Stimulated activated CD4-positive, alpha-beta T cell treated with anti-CD3 and anti-CD28 coated beads, Interleukin-1b, Interleukin-23, amount 100 ng/mL, for 48 hours (primary cell): ENCODE results near the gene MAJIN.

Experiments used
- DNase-seq: peaks from one replicate; pipeline ENCODE4 v3.0.0-alpha.2; 2020

MAJIN gene

DNA sequence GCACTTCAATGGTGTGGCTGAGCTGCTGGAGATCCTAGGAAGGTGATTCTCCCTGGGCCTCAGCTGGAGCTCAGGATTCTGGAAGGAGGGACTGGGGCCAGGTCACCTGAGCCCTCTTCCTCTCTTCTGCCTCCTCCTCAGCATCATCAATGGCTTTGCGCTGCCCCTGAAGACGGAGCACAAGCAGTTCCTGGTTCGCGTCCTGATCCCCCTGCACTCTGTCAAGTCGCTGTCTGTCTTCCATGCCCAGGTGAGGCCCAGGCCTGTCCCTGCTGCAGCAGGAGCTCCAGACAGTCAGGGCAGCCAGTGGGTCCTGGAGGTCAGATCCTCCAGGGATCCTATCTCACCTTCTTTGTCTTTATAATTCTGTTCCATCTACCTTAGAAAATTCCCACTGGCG, 41.6 kb downstream of the MAJIN start:
- DNase-seq = no peak

DNA sequence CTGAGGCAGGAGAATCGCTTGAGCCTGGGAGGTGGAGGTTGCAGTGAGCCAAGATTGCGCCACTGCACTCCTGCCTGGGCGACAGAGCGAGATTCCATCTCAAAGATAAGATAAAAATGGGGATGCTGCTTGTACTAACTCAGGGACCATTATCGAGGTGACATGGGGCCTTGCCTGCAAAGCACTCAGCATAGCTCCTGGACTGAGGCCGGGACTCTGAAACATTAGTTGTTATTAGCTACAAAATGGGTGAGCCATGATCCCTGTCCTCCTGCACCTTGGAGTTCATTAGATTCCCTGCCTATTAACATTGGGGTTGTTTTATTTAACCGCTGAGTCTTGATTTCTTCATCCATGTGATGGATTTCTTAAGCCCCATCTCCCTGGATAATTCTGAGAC, 42.3 kb downstream of the MAJIN start:
- DNase-seq = no peak

DNA sequence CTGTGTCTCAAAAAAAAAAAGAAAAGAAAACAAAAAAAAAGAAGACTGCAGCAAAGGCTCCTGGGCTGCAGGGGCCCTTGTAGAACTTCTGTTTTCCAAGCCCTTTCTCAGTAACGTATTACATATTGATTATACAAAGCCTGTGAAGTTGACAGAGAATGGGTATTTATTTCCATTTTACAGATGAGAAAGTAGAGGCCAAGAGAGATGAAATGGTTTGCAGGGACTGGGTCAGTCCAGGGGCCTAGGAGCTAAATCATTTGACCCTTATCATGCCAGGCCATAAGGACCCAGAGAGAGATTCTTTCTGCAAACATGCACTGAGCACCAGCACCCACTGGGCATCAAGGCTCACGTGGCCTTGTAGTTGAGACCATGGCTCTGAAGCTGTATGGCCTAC, 43.0 kb downstream of the MAJIN start:
- DNase-seq = no peak

DNA sequence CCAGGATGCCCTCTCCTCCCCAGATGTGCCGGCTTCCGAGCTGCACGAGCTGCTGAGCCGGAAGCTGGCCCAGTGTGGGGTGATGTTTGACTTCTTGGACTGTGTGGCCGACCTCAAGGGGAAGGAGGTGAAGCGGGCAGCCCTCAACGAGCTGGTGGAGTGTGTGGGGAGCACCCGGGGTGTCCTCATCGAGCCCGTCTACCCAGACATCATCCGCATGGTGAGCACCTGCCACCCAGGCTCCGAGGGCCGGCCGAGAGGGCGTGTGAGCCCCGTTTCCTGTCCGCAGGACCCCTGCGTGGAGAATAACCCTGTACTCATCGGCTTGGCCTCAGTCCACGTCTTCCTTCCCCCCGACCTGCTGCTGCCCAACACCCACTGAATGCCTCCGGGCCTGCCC, 45.2 kb downstream of the MAJIN start:
- no peak for DNase-seq

DNA sequence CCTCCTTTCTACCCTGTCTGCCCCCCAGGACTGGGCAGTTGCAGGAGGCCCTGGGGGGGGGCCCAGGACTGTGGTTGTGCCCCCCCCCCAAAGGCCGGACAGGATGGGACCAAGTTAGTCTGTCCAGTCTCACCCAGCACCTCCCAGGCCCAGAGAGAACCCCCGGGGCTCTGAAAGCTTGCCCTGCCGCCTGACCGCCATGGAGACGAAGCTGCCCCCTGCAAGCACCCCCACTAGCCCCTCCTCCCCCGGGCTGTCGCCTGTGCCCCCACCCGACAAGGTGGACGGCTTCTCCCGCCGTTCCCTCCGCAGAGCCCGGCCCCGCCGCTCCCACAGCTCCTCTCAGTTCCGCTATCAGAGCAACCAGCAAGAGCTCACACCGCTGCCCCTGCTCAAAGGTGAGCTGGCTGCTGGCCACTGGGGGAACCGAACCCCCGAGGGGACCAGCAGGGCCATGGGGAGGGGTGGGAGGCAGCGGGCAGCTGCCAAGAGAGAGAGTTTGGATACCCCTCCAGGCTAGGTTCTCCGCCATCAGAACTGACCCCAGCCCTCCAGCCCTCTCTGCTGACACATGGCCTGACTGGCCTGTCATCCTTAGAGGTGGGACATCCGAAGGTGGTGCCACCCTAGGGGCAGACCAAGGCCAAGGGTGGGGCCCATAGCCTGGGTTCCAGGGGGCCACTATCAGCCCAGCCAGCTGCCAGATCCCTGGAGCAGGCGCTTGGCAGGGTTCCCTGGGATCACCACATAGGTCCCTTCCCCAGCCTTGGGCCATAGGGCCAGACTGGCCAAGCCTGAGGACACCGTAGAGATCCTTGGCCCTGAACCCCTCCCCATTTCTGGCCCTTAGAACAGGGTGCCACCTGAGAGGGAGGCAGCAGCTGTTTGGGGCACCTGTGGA, 46.1 kb downstream of the MAJIN start:
- no peak for DNase-seq

DNA sequence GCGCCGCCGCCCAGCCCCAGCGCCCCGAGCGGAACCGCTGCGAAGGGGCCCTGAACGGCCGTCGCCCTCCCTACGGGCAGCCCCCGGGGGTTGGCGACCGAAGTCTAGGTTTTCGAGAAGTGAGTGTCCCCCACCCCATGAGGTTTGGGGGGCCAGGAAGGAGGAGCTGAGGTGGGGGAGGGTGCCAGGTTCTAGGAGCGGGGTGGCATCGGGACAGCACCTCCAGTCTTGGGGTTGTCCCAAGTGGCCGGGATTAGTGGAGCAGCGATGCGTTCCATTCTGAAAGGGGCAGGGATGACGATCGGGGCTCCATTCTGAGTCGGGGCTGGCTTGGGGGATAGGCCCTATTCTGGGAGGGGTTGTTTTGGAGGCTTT, 47.0 kb downstream of the MAJIN start:
- no peak for DNase-seq

DNA sequence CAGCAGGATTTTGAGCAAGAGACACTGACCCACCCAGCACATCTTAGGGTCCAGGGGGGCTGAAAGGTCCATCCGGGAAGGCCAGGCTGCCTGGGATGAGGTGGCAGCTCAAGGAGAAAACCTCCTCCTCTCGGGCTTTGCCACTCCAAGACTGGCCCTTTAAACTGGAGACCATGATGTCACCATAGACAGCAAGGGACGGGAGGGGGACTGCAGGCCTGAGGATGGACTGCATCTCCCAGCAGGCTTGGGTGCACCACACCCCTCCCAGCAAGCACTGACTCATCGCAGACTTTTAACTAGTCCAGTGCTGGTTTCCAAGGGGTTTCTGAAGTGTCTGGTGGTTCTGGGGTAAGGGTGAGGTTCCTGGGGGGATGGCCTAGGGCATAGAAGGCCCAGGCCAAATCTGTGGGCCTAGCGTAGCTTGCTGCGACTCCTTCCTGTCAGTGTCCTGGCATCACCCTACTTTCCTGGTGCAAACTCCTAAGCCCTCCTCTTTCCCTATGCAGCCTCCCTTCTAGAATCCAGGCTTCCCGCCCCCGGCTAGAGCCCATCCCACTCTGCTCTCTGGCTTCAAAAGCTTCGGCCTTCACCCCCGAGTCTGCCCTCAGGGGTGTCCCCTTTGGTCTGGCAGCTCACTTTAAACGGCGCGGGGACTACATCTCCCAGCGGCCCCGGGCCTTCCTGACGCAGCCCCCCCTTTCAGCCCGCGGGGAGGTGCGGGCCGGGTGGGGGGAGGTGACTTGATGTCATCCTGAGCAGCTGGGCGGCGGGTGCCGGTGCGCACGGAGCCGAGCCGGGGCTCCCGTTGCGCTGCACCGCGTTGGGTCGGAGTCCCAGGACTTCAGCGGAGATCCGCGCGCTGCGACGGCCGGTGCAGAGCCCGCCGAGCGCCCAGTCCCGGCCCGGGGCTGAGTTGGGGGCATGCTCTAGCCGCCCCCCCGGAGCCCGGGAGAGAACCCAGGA, 47.7 kb downstream of the MAJIN start, which contains the start of gene PPP2R5B:
Gene PPP2R5B, plus strand, starts transcription at position 746 of the 966 bp plus-strand sequence. CDS start 1,046 bp downstream, outside the sequence.
- peak; percentile 87 for DNase-seq

DNA sequence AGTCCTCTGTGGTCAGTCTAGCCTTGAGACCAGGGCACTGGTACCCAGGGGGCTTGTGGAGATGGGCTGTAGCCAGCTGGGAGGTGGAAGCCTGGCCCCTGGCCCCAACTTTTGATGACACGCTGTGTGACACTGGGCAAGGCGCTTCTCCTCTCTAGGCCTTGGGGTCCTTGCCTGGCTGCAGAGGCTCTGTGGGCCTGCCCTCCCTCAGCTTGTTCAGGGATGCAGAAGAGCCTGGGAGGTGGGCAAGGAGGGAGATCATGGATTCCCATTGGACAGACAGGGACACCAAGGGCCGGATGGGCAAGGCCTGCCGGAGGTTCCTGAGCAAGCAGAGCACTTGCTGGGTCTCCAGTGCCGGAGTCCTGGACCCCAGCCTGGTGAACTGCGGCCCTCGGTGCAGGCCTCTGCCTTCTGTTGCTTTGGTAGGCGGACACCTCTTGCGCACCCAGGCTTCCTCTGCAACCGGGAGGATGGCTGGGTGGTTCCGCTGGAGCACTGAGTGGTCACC, 48.7 kb downstream of the MAJIN start:
- no peak for DNase-seq

DNA sequence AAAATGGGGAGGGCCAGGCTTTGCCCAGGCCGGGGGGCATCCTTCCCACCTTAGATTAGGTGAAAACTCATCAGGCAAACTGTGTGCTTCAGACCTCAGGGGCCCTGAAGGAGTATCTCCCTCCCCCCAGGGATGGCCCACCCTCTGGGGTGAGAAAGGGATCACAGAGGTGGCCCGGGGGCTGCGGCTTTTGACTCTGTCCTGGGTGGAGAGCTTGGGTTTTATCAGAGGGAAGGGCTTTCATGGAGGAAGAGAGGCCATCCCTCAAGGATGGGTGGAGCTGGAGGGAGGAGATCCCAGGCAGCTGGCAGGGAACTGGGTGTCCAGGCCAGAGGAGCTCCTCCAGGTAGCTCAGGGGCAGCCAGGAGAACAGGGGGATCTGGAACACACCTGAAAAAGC, 50.5 kb downstream of the MAJIN start:
- no peak for DNase-seq

DNA sequence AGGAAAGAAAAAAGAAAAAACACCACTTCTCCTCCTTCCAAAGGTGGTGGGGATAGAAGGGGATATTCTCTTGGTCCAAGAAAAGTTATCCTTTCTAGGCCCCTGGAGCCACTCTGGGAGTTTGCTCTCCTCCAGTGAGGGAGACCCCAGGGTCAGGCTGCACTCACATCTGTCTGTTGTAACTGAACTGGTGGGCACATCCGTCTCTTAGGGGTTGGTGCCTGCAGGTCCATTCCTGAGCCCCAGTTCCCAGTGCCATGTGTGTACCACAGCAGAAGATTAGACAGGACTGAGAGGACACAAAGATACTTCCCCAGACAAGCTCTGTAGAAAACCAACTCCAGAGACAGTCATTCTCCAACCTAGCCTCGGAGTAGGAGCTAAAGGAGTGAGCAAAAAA, 51.8 kb downstream of the MAJIN start:
- DNase-seq = no peak

DNA sequence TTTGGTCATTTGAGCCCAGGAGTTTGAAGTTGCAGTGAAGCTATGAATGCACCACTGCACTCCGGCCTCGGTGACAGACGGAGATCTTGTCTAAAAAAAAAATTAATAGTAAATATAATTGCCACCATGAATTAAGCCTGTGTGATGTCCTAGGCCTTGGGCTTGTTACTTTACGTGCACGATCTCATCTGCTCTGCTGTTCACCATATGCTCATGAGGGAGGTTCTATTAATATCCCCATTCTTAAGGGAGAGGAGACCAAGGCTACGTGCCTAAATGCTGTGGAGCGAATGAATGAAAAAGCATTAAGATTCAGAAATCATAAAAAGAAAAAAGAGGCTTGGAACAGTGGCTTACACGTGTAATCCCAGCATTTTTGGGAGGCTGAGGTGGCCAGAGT, 52.3 kb downstream of the MAJIN start:
- DNase-seq = no peak

DNA sequence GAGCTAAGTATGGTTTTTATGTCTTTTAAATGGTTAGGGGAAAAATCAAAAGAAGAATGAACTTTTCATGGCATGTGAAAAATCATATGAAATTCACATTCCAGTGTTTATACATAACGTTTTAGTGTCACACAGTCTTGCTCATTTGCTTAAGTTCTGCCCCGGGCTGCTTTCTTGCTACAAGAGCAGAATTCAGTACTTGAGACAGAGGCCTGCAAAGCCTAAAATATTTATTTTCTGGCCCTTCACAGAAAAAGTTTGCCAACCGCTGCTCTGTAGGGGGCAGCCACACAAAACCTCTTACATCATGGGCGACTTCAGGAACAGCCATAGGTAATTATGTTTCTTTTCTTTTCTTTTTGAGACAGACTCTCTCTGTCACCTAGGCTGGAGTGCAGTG, 53.9 kb downstream of the MAJIN start:
- no peak for DNase-seq

DNA sequence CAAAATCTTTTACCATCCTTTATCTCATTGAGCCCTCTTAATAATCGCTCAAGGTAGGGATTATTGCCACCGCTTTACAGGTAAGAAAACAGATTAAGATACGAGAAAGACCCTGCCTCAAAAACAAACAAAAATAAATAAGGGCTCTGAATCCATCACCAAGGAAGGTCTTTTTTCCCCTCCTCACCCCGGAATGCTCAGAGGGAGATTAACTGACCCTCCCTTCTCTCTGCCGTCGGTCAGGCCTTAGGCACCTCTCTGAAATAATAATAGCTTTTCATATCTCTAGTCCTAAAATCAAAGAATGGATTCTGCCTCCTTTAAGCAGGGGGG, 54.3 kb downstream of the MAJIN start:
- DNase-seq = no peak

DNA sequence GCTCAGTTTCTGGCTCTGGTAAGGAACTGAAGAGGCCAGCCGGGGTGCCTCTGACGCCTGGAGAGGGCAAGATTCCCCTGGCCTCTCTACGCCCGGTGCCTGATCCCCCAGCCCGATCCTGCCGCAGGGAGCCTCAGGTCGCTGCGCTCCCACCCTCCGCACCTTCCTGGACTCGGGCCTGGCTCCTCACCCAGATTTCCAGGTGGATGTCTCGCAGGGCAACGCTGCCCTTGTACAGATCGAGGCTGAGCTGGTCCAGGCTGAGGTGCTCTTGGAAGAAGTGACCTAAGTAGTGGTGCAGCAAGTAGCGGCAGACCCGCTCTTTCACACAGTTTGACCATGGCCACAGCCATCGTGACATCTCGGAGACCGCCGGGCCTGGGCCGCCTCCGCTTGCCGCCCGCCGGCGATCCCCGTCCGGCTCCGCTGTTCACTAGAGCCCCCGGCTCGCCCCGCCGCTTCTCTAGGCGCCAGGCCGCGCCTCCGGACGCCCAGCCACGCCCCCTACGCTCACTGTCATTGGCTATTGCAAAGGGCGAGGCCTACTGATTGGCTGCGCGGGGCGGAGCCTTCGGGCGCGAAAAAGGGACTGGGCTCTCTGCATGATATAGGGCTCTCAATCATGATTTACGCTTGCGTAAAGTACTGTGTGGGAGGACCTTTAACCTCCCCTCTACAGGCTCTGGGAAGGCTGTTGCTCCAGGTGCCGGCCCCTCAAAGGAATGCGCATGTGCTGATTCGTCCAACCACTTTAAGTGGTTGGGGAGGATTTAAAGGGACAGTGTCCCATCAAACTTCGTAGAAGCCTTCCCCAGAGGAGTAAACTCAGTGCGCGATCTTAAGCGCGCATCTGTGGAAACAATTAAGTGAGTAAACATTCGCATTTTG, 54.9 kb downstream of the MAJIN start, which contains the start of gene ATG2A:
Gene ATG2A, minus strand, starts transcription at position 435 of the 888 bp plus-strand sequence. Its CDS starts 74 bp downstream, at position 361.
- peak; percentile 99 for DNase-seq

DNA sequence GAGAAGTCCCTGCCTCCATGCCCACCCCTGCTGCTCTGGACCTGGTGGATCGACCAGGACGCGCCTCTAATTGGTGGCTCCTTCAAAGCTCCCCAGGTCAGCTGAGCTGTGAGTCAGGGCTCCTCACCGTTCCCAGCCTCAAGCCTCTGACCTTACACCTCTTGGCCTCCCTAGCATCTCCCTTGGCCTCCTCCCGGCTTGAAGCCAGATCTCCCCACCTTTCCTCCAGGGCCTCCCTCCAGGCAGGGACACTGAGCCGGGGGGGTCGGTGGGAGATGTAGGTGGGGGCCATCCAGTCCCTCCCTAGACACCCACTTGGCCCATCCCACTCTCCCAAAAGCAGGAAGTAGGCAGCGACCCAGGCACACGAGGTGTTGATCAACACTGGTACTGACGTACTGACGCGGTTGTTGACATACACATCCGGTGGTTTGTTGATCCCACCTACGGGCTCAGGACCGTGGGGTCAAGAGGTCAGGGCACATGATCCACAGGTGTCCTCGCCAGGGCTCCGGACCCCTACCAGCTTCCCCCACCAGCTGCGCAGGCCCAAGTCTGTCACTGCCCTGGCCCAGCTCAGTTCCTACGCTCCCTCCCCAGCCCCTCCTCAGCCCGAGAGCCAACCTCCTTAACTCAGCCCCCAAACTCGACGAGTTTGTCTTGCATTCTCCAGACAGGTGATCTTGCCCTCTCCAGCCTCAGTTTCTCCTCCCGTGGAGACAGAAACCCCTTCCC, 55.7 kb downstream of the MAJIN start:
- DNase-seq = no peak

DNA sequence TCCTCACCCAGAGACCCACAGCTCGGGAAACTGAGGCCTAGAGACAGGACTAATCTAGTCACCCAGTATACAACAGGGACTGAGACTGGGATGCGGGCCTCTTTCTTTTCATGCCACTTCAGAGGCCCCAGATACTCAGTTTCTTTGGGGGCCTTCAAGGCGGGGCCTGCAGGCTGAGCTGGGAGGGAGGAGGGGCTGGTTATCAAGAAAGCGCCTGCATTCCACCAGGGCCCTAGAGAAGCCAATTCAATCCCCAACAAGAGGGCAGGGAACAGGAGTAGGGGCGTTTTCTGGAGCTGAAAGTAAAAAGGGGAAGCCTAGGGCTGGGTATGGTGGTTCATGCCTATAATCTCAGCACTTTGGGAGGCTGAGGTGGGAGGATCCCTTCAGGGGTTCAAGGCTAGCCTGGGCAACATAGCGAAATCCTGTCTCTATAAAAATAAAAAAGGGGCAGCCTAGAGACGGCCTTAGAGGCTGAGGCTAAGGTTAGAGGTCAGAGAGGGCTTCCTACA, 56.5 kb downstream of the MAJIN start:
- no peak for DNase-seq

DNA sequence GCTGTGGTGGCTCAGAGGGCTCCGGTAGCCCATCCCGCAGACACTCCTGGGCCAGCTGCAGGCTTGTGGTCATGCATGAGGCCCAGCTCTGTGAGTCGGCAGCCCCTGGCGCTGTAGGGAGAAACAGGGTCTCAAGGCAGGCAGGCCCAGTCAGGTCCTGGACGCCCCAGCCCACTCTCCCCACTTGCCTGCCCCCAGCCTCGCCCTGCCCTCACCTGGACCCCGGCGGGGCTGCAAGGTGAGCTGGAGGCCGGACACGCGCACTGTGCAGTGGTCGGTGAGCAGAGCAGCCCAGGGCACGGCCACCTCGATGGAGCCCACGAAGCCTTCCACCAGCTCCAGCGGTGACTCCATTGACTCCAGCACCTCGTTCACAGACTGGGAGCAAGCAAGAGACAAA, 57.8 kb downstream of the MAJIN start:
- DNase-seq = no peak

DNA sequence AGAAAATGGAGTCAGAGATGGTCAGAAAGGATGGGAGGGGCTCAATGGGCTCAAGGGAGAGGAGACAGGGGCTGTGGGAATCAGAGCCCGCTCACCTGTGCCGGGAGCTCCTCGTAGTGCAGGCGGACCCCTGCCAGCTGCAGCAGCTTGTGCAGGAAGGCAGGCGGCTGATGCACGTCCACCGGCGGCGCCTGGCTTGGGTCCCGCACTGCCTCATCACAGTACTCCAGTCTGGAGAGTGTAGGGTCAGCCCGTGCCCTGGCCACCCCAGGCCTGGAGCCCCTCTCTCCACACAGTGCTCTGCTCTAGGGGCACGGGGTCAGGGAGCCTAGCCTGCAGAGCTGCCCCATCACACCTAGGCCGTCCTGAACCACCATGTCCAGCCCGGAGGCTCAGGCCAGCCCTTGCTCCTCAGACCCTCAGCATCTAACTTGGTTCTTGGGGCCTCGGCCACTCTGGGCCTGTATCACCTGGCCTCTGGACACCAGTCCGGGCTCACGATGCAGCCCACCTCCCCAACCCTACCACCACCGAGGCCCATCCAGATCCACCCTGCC, 58.7 kb downstream of the MAJIN start:
- DNase-seq = no peak

DNA sequence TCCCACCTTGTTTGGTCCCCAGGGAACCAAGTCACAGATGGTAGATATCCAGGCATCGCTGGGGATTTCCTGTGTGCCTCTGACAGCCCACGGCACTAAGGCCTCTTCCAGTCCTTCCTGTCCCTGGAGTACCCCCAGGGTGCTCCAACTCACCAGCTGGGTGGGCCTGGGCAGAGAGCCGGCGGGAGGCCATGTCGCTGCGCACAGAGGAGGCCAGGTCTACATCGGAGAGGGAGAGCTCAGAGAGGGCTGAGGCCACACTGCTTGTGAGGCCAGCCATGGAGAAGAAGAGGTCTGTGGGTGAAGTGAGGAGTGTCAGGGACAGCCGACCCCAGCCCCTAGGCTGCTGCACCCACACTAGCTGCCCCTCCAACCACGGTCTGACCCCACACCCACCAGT, 60.2 kb downstream of the MAJIN start:
- no peak for DNase-seq

DNA sequence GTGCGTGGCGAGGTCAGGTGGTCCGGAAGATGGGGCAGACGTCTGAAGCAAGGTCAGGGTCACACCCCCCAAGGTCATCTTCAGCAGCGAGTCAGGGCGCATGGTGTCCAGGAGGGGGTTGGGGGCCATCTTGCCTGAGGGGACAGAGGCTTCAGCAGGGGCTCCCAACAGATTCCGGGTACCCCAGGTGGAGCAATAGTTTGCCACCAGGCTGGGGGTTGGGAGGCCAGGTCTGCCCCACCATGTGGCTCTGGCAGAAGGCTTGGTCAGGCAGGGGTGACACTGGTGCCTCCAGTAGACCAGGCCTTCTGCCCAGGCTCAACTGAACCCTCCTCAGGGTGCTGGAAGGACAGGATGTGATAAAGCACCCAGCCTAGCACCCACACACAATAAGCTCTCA, 60.8 kb downstream of the MAJIN start:
- DNase-seq = no peak

DNA sequence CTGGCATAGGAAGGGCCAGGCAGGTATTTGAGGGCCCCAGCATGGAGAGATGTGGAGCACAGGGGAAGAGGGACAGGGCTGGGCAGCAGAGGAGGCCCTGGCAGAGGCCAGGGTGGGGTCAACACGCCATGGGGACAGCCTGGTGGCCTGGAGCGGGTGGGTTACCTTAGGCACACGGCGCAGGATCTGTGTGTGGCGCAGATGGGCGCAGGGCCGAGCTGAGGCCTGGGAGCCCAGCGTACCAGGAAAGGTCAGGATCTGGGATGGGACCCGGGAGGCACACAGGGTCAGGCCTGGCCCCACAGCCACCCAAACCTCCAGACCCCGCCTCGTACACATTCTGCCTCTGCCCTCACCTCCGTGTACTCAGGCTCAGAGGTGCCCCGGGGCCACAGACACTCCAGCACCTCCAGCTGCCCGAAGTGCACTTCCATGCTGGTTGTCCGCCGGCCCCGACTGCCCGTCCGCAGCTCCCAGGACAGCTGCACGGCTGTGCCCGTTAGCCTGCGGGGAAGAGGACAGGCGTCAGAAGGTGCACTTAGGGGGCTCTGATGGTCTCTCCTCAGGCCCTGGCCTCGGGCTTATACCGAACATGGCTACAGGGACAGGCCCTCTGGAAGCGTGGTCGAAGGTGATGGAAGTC, 61.3 kb downstream of the MAJIN start:
- no peak for DNase-seq
